Astrocyte of the hippocampus (primary cell): ENCODE data around the gene HIRA.
A peak's percentile ranks its signal among the peaks of the same experiment; 100 is the strongest.
"Not testable (repeated sequence)": the region's sequence is repeated elsewhere in the genome, so short reads cannot be mapped to it uniquely, and the experiment has no call there.

Experiments
- DNase-seq: peaks from one replicate; pipeline ENCODE4 v3.0.0; 2011; ENCODE audit warnings: low read depth, low spot score

Gene HIRA

GRCh38 chr22:19330205-19330604 lies 101.3 kb downstream of the HIRA start:
- not testable (repeated sequence) for DNase-seq

- DNase-seq, result no peak
Observed at GRCh38 chr22:19329454-19329853, 102.1 kb downstream of the HIRA start.

GRCh38 chr22:19325296-19325948 lies 106.1 kb downstream of the HIRA start:
- no peak for DNase-seq

GRCh38 chr22:19323420-19323819 lies 108.1 kb downstream of the HIRA start:
- DNase-seq, result not testable (repeated sequence)

- no peak for DNase-seq
Observed at GRCh38 chr22:19321757-19322156, 109.8 kb downstream of the HIRA start.

- DNase-seq, result not testable (repeated sequence)
Observed at GRCh38 chr22:19320136-19320535, 111.4 kb downstream of the HIRA start.

DNA sequence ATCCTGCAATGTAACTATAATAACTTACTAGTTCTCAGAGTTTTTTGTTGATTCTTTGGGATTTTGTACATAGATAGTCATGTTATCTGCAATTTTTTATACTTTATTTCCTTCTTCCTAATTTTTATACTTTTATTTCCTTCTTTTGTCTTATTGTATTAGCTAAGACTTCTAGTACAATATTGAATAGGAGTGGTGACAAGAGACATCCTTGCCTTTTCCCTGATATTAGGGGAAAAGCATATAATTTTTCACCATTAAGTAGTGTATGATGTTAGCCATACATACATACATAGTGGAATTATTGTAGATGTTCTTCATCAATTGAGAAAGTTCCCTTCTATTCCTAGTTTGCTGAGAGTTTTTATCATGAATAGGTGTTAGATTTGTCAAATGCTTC lies 112.3 kb downstream of the HIRA start:
- no peak for DNase-seq

- DNase-seq, result no peak
Observed at GRCh38 chr22:19317865-19318264, 113.7 kb downstream of the HIRA start.

- DNase-seq, result no peak
Observed at GRCh38 chr22:19307872-19308271, 123.7 kb downstream of the HIRA start.

DNA sequence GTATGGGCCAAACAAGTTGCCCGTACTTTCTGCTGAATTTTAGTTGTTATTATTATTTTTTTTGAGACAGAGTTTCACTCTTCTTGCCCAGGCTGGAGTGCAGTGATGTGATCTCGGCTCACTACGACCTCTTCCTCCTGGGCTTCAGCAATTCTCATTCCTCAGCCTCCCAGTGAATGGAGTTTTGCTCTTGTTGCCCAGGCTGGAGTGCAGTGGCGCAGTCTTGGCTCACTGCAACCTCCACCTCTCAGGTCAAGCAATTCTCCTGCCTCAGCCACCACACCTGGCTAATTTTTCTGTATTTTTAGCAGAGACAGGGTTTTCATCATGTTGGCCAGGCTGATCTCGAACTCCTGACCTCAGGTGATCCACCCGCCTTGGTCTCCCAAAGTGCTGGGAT lies 125.0 kb downstream of the HIRA start:
- DNase-seq, result not testable (repeated sequence)

GRCh38 chr22:19304547-19304946 lies 127.0 kb downstream of the HIRA start:
- DNase-seq, result no peak

- no peak for DNase-seq
Observed at GRCh38 chr22:19303785-19304184, 127.7 kb downstream of the HIRA start.

GRCh38 chr22:19295733-19296132 lies 135.8 kb downstream of the HIRA start:
- no peak for DNase-seq

GRCh38 chr22:19292458-19293230 lies 138.9 kb downstream of the HIRA start:
- DNase-seq, result no peak

DNA sequence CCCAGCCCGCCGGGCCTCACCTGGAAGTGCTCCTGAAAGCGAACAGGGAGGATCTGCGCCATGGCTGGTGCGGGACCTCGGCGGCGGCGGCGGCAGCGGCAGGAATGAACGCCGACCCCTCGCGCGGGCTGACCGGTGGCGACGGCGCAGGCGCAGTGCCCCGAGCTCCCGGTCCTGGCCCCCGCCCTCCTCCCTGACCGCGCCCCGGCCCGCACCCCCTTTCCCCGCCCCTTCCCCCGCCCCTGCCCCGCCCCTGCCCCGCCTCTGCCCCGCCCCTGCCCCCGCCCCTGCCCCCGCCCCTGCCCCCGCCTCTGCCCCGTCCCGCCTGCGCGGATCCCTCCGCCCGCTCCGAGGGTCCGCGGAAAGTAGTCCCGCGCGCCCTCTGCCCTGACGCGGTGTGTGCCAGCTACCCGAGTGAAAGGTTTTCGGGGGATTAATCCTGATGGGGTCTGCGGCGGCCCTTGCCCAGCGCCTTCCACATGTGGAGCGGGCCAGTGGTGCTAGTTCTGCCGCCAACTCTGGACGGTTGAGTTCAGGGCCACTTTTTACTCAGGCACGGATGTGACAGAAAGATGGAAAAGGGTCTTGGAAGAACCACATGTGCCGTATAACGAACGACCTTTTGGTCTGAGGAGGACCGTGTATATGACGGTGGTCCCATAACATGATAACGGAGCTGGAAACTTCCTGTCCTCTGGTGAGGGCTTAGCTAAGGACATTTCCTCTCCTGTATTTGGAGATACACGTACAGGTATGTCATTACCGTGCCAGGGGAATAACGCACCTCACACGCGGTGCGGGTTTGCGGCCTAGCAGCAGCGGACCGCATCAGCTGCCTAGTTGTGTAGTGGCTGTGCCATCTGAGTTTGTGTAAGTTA lies 139.7 kb downstream of the HIRA start, which contains the start of gene CLTCL1:
CLTCL1 (minus strand) TSS at position 140 of the 878 bp plus-strand sequence; CDS start at position 62, 78 bp downstream.
- peak; percentile 83 for DNase-seq

GRCh38 chr22:19291218-19291579 lies 140.3 kb downstream of the HIRA start:
- peak; percentile 49 for DNase-seq

DNA sequence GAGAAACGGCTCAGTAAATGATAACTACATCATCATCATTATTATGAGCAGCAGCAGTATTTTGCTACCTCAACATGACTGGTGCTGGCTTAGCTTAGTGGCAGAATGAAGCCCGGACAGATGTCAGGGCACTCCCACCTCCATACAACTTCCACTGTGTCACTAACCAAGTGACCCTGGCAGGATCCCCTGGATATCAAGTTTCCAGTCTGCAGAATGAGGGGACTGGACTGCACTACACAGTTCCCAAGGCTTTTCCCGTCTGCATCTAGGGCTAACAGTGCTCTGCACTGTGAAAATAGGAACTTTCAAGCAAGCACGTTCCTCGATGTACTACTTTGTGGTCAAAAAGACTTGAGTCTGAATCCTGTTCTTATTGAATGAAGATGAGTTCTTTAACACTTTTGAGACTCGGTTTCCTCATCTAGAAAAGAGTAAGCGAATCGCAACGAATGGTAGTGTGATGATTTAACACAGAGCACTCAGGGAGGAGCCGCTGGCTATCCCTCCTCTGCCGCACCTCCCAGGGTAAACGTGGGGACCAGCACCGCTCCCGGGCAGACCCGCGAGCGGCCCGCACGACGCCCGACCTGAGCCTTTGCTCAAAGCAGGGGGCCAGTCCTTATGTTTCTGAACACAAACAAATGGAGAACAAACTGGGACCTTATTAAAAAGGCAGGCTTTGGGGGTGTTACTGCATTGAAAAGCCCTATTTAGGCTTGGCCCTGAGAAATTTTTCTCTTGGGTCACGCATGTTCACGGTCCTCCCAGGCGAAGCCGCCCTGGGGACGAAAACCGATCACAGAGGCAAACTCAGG lies 140.9 kb downstream of the HIRA start:
- peak; percentile 31 for DNase-seq

GRCh38 chr22:19289475-19290161 lies 141.9 kb downstream of the HIRA start:
- peak; percentile 94 for DNase-seq

DNA sequence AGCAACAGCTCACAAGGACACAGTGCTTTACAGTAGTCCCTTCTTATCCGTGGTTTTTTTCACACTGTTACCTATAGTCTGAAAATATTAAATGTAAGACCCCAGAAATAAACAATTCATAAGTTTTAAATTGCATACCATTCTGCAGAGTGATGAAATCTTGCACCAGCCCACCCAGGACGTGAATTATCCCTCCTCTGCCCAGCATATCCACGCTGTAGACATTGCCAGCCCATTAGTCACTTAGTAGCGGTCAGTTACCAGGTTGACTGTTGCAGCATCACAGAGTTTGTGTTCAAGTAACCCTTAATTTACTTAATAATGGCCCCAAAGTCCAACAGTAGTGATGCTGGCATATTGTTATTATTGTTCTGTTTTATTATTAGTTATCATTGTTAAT lies 143.6 kb downstream of the HIRA start:
- peak; percentile 90 for DNase-seq

DNA sequence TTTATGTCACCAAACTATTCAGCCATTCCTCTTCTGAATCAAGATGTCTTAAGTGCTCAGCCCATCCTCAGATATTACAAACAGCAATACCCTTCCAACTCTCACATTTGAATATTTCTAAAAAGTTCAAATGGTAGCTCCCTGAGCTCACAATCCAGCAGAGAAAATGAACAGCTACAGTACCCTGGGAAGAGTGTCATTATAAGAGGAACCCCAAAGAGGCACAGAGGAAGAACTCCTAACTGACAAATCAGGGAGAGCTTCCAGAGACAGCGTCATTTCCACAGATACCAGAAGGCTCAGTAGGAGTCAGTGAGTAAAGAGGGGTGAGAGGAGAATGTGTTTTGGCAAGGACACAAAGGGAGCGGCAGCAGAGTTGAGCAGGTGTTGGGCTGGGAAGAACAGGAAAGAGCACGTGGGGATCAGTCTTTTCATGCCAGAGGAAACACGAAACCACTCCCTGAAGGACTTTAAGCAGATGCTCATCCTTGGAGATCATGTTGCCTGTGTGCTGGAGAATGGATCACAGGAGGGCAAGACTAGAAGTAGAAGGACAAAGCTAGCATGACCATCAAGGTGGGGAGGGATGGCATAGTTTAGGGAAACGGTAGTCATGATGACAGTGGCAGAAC lies 144.3 kb downstream of the HIRA start:
- peak; percentile 31 for DNase-seq
